Activated CD4-positive, CD25-positive, alpha-beta regulatory T cell treated with anti-CD3 and anti-CD28 coated beads, Interleukin-2, amount 50 U/mL, for 16 hours (primary cell): Measurements from ENCODE around the gene IGSF21.
"Not testable (repeated sequence)": the region's sequence is repeated elsewhere in the genome, so short reads cannot be mapped to it uniquely, and the experiment has no call there.

ENCODE experiments used
- DNase-seq: peaks from one replicate; pipeline ENCODE4 v3.0.0-alpha.2; 2020; ENCODE audit warnings: low read depth, low spot score

IGSF21 gene

GRCh38 chr1:18353992-18354391, 246.4 kb downstream of the IGSF21 start:
- no peak for DNase-seq

- no peak for DNase-seq
Observed at GRCh38 chr1:18354612-18355011, 247.0 kb downstream of the IGSF21 start.

GRCh38 chr1:18357622-18358230, 250.1 kb downstream of the IGSF21 start:
- no peak for DNase-seq

- DNase-seq = no peak
Observed at GRCh38 chr1:18358600-18358999, 251.0 kb downstream of the IGSF21 start.

- no peak for DNase-seq
Observed at GRCh38 chr1:18360251-18360650, 252.7 kb downstream of the IGSF21 start.

GRCh38 chr1:18362150-18362549, 254.6 kb downstream of the IGSF21 start:
- DNase-seq = no peak

- DNase-seq = no peak
Observed at GRCh38 chr1:18363436-18363835, 255.8 kb downstream of the IGSF21 start.

- DNase-seq = no peak
Observed at GRCh38 chr1:18365099-18365705, 257.6 kb downstream of the IGSF21 start.

GRCh38 chr1:18372505-18372904, 264.9 kb downstream of the IGSF21 start:
- not testable (repeated sequence) for DNase-seq

GRCh38 chr1:18373151-18373550, 265.6 kb downstream of the IGSF21 start:
- DNase-seq = no peak

GRCh38 chr1:18373882-18374493, 266.4 kb downstream of the IGSF21 start:
- no peak for DNase-seq

GRCh38 chr1:18376661-18377060, 269.1 kb downstream of the IGSF21 start:
- no peak for DNase-seq

- DNase-seq = no peak
Observed at GRCh38 chr1:18380288-18380687, 272.7 kb downstream of the IGSF21 start.

- DNase-seq = no peak
Observed at GRCh38 chr1:18384059-18384458, 276.5 kb downstream of the IGSF21 start.

- no peak for DNase-seq
Observed at GRCh38 chr1:18384471-18384870, 276.9 kb downstream of the IGSF21 start.

- DNase-seq = no peak
Observed at GRCh38 chr1:18385239-18385790, 277.7 kb downstream of the IGSF21 start.

- no peak for DNase-seq
Observed at GRCh38 chr1:18386591-18386990, 279.0 kb downstream of the IGSF21 start.

GRCh38 chr1:18387307-18387706, 279.7 kb downstream of the IGSF21 start:
- DNase-seq = no peak

GRCh38 chr1:18390953-18391352, 283.4 kb downstream of the IGSF21 start:
- DNase-seq = no peak

GRCh38 chr1:18394563-18395156, 287.1 kb downstream of the IGSF21 start:
- no peak for DNase-seq

GRCh38 chr1:18396247-18396980, 288.8 kb downstream of the IGSF21 start:
- DNase-seq = no peak

- no peak for DNase-seq
Observed at GRCh38 chr1:18397641-18398040, 290.0 kb downstream of the IGSF21 start.
